Stimulated activated CD4-positive, alpha-beta T cell treated with anti-CD3 and anti-CD28 coated beads, TNF-alpha, amount 100 ng/mL, for 24 hours (primary cell): ENCODE data around the gene MGMT.

ENCODE experiments used
- DNase-seq, 3 experiments: peaks; one replicate each; pipeline ENCODE4 v3.0.0-alpha.2; 2020; ENCODE audit warnings: low read depth in 3 of 3

Gene MGMT

DNA sequence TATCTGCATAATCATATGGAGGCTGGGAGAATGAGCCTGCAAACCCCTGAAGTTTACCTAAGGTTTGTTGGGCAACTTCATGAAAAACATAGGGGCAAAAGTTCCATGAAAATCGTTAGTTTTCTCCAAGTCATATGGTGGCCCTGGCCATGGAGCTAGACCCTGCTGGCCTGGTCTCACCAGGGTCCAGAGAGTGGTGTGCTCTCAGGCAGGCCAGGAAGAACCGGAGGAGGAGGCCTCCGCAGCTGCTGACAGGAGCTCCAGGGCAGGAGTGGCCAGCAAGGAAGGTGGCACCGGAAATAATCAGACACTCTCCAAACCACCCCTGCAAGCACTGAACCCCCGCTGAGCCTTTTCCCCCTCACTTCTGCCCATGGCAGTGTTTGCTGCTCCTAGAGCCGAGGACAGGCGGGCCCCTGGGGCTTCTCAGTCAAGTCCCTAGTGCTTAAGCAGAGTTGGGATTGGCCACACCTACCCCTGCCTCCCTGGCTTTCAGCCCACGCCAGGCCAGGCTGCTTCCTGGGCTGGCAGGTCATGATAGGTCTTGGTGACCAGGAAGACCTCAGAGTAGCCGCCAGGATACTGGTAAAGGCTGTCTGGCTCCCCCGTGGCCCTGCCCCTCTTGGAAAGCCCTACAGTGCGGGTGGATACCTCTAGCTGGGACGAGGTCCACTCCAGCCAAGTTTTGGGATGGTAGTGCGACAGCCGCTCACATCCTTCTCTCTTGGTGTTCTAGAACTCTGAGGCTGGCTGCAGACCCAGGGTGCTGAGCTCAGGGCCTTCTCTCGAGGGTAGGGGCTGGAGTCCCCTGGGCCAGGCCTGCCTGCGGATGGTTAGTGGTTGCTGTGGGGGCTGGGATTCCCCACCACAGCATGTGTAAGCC is 242.8 kb downstream of the MGMT start:
- DNase-seq, result no peak

DNA sequence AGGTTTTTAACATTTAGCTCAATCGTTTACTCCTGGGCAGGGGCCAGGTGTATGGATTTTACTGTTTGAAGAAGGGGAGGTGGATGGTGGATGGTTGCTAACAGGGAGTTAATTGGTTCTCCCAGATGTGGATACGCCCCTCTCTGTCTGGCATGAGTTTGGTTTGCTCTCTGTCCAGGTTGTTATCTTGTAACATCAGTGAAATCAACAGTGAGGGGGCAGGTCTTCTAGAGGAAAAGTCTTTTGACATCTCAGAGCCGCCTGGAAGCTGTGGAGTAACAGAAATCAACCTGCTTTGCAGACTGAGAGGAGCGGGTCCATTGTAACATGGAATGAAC is 243.4 kb downstream of the MGMT start:
- no peak for DNase-seq

DNA sequence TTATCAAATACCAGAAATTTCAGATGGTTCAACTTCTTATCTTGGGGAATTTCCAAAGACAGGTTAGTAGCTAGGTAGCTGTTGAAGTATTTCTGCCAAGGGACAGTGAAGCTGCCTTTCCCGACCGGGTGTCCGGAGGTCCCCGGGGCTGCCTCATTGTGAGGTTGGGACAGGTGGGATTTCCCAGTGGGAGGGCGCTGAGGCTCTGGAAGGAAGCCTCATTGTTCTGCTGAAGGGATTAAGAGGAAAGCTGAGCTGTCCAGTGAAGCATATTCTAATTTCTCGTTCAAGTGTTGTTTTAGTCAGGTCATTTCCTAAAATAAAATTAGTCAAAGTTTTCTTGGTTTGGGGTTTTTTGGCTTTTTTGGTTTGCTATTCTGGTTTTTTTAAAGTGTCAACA is 244.2 kb downstream of the MGMT start:
- DNase-seq, result no peak

DNA sequence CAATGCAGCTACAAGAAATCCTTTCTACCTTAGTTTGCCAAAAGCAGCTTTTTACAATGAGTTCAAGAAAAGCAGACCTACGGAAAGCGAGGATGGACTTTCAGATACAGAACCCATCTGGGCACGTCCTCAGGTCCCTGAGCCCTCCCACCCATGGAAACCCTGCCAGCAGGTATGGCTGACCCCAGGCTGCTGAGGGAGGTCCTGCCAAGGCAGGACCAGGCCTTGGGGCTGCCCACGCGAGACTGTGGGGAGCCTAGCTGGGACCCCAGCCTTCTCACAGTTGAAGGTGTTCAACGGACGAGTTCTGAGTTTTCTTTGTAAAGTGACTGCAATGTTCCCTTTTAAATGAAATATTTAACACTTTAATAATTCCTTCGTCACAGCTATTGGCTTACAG is 245.0 kb downstream of the MGMT start:
- DNase-seq, result no peak

DNA sequence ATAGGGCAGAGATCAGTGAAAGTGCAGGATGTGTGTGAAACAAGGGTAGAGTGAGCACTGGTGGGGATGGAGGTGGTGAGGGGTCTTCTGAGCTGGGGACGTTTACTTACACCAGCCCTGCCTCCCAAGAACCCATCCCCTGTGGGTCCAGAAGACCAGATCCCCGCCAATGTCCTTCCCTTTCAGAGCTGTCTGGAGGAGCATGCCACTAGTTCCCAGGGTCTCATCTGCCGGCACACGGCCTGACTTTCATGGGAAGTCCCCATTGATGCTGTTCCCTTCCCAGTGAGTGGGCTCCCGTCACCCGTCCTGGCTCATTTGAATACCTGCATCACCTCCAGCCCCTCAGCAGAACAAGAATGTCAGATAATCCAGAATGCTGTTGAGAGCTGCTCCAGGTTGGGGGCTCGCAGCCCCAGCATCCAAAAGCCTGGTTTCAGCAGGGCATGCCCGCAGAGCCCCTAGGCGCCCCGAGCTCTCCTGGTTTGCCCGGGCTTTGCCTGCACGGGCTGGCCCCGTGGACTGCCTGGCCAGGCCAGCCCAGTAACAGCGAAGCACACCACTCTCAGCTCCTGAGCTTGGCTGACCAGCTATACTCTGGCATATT is 246.7 kb downstream of the MGMT start:
- no peak for DNase-seq

DNA sequence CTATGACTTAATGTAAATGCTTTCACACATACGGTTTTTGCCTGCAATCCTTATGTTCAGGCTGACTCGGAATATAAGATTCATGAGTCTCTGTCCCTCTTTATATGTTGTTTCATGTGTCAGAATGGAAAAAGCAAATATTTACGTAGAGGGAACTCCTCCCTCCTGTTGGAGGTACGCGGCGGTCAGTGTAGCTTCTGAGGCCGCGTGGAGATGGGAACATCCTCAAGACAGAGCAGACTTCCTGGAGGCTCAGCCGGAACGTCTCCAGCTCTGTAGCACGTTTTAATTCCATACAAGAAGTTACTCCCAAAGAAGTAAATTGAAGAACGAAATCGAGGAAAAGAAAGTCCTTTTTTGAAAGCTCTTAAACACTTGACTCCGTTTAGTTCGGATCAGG is 248.8 kb downstream of the MGMT start:
- no peak for DNase-seq

DNA sequence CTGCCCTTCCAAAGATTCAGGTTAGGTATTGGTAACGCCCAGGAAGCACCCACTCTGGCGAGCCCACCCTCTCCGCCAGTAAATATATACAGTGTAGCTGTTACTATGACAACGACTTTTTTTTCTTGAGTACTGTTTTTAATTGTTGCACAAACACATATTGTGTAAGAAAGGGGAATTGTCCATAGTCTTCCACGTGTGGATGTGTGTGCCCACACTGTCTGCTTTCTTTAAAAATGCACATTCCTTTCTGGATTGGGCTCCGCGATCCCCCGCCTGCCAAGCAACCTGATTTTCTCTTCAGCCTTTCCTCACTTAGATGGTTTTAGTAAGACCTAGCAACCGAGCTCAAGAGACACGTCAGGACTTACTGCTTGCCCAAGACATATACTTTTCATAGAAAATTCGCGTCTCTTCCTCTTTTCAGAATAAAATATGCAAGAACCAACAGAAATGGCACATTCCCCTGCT is 249.2 kb downstream of the MGMT start:
- DNase-seq, result no peak

DNA sequence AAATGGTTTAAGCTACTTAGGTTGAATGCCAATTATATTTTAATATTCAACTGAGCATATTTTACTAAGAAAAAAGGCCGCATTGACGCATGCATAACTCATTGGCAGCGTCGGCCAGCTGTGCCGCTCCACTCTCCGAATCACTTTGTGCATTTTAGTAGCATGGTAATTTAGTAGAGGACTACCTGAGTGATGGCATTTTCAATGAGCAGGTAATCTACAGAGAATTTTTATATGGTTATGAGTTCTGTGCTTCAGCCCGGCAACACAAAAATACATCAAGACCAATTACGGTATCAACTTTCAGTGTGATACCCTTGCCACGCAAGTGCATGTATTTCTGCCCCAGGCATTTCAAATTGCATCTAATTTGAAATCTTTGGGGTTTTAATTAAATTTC is 249.8 kb downstream of the MGMT start:
- DNase-seq, result no peak

DNA sequence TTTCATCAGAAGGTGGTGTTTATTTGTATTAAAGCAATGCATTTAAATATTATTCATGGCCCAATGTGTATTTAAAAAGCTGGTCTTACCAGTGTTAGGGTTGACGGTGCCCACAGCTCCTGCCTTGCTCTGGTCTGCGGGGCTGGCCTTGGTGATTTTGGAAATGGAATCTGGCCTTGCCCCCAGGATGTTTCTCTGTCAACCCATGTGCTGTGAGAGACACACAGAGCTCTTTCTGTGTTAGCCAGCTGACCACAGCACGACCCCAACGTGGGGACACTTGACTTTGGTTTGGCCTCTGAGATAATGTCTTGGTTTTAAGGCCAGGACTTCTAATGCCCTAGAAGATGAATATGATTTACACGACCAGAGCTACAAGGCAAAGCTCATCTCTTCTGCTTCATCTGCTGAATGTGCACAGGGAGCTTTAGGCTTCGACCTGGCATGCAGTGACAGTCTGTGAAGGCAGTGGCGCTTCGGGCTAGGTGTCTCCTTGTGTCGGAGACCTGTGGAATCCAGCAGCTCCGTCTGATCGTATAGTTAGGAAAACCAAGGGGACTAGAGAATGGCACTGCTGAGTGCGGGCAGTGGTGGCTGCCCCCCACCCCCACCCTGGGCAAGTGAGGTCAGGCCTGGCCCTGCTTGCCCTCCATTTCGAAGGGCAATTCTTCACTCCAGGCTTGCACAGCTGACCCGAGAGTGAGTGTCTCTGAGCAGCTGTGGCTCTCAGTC is 250.9 kb downstream of the MGMT start:
- no peak for DNase-seq

DNA sequence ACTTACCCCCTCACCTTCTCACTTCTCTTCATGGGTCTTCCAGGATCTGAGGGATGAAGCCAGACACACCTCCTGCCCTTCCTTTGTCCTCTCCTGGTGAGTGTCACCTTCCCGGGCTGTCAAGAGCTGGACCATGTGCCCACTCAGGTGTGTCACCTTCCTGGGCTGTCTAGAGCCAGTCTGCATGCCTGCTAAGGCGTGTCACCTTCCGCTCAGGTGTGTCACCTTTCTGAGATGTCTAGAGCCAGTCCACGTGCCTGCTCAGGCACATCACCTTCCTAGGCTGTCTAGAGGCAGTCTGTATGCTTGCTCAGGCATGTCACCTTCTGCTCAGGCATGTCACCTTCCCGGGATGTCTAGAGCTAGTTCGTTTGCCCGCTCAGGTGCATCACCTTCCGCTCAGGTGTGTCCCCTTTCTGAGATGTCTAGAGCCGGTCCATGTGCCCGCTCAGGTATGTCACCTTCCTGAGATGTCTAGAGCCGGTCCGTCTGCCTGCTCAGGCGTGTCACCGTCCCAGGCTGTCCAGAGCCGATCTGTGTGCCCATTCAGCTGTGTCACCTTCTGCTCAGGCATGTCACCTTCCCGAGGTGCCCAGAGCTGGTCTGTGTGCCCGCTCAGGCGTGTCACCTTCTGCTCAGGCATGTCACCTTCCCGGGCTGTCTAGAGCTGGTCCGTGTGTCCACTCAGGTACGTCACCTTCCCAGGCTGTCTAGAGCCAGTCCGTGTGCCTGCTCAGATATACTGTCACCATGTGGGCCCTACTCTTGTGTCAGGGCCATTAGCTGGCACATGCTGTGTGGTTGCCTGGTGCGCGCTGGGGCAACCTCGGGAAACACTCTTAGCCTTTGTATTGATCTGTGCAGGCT is 251.7 kb downstream of the MGMT start:
- no peak for DNase-seq

DNA sequence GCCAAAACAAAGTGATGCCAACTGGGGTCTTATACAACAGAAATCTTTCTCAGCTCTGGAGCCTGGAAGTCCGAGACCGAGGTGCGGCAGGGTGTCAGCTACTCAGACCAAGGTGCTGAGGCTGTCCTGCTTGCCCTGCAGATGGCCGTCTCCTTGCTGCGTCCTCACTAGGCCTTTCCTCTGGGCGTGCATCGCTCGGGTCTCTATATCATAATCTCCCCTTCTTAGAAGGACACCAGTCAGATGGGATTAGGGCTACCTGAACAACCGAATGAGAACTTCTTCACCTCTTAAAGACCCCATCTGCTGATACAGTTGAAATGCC is 252.3 kb downstream of the MGMT start:
- DNase-seq, result no peak

DNA sequence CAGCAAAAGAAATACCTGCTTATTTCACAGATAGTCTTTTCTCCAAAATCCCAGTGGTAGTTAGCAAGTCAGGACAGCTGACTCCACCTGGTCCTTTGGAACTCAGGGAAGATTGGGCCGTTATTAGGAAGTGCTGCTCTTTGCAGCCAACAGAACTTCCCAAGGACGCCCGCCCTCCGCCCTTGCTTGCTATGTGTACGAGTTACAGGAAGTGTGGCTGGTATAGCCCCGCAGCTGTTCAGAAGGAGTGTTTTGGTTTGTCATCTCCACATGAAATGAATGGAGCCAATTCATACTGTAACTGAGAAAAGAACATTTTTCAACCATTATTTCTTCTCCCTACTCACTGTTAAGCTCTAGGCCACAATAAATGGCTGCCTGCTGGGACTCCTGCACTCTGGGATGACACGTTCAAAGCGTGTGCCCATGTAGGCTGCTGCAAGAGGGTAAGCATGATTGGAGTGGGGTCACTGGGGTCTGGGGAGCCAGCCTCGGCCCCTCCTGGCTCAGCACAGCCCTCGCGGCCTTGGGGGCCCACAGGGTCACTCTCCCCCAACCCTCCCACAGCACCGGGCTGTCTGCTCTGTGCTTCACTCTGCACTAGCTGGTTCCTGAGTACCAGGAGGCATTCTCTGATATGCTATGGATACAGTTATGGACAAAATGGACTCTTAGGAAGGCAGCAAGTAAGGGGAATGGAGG is 253.0 kb downstream of the MGMT start:
- DNase-seq, result no peak

DNA sequence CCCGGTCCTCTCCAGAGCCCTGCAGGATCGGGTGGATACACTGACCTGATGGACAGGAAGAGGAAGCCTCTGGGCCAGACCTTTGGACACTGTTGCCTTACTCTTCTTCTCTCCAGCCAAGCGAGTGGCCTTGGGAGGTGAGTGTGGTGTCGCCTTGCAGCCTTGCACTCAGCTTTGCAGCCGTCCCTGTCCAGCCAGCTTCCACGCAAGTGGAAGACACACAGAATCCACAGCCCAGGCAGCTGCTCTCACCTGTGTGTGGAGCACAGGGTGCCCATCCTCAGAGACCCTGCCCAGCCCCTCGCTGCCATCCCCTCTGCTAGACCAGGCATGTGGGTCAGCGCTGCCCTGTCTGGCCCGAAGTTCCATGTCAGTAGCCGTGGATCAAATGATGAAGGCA is 258.0 kb downstream of the MGMT start:
- DNase-seq, result no peak

DNA sequence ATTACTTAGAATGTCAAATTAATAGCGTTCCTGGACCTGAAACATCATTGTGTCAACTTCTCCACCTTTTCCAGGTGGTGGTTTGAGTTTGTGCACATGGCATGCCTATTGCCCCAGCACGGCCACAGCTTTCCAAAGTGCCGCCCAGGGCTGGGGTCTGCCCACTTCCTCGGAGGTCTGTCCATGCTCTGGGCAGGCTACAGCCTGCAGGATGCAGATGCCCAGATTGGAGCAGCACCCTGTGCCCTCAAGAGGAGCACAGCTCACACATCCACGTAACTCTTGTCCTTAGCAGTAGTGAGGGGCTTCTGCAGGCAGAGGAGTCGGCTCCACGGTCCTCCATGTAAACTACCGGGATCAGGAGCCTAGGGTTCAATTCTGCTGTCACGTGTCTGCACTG is 258.4 kb downstream of the MGMT start:
- DNase-seq, result no peak

DNA sequence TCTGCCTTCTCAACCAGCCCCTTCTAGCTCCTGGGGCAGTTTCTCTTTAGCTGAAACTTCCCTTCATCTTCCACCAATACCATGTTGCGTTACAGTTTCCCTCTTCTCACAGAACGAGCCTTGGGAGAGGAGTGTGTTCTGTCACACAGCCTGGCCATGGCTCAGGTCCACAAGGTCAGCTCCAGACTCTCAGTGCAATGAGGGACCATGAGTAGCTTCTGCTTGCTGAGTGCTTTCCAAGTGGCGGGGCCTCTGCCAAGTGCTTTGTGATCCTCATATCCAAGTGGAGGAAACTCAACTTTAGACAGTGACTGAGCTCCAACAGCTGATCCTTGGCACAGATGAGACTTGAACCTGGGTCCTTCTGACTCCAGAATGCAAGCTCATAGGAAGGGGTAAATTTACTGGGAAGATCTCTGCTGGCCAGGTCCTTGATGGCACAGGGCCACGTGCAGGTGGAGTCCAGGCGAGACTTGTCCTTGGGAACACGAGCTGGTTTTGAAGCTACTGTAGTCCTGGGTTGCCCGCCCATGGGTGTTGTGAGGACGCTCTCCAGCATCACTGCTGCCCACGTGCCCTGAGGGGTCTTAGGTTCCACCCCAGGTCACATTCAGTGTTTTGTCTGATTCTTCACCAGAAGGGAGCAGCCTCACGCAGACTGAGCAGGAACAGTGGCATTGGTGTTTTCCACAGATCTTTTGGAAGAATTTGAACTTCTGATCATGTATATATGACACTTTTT is 259.0 kb downstream of the MGMT start:
- DNase-seq, result no peak

DNA sequence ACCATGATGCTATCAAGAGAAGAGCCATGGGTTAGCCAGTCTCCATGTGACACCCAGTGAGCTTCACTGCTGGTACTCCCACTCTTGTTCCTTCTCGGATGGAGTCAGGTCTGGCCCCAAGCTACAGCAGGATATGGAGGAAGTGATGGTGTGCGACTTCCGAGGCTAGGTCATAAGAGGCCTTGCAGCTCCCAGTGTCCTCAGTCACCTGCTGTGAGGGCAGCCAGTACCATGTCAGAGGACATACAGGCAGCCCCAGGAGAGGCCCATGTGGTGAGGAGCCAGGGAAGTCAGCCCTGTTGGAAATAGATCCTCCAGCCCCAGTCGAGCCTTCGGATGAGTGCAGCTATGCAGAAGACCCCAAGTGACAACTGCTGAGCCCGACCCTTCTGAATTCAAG is 260.0 kb downstream of the MGMT start:
- DNase-seq, result no peak

DNA sequence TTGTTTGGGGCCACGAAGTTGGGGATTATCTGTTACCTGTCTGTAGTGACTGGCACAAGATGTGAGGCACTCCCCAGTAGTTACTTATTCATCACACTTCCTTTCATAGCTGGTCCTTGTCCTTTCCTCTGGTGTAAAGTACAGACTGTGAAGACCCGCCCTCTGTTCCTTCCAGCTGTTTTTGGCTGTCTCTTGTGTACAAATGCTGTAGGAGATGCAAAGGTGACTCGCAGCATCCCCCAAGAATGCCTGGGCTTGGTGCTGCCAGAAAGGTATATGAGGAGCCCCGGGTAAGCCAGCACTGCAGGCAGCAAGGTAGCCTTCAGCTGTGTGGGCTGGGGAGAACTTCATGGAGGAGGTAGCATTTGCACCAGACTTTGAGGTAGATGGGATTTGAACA is 260.5 kb downstream of the MGMT start:
- no peak for DNase-seq

DNA sequence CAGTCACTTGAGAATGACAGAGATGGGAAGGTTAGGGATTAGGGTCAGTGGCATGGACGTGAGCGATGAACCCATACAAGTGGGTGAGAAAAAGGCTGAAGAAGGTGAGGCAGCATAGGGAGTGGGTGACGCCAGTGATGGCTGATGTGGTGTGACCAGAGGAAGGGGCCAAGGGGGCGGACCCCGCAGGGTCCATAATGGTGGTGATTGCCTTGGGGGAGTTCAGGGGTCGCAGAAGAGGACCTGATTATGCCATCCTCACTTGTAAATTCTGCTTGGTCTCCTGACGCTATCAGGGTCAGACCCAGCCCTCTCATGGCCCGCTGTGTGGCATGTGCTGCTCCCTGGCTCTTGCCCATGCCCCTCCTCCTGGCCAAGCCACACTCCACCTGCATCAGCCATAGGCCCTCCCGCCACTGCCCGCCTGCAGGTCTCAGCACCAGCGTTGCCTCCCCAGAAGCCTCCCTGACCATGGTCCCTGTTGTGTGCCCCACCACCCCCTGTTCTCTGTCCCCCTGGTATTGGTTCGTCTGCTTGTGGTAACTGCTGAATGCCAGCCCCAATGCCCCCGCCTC is 261.3 kb downstream of the MGMT start:
- DNase-seq, result no peak

DNA sequence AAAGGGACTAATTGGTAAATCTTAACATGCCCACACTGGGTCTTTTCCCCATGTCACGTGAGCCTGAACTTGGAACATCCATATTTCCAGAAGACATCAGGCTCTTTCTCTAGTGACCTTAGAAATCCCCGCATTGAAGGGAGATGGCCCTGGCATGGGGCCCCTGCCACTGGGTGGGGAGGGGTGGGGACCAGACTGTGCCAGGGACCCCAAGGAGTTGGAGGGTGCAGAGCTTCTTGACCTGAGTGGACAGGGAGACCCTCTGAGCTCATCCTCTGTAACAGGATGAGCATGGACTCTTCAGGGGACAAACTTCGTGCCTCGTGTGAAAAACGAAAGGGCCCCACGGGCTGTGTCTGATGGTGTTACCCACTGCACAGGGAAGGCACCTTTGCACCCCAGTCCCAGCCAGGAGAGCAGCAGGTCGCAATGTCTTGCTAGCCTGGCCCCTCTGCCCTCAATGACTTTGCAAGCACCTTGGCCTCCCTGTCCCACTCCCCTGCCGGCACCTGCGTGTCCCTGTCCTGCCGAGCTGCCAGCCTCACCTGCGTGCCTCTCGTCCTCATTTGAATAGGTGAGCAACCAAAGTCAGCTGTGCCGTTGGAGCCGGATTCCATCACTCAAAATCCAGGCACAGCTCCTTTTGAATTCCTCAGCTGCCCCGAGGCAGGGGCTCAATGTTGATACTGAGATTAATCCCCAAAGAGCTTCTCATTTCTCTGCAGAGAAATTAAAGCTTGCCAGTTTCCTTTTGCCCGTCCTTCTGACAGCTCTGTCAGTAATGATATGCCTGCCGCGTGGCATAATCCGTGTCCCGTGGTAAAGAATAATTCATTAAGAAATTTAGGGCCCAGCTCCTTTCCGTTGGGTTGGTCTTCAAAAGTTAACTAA is 262.1 kb downstream of the MGMT start:
- DNase-seq, result no peak
